NOMO-1 treated with dmso at 0.1 percent for 144 hours (cell line): ENCODE data around the gene SHISA9.

Experiments used
- DNase-seq: peaks from one replicate; lab custom pipeline; 2025; ENCODE audit not compliant: unreplicated experiment; lab: John Stamatoyannopoulos, UW

SHISA9 gene

DNA sequence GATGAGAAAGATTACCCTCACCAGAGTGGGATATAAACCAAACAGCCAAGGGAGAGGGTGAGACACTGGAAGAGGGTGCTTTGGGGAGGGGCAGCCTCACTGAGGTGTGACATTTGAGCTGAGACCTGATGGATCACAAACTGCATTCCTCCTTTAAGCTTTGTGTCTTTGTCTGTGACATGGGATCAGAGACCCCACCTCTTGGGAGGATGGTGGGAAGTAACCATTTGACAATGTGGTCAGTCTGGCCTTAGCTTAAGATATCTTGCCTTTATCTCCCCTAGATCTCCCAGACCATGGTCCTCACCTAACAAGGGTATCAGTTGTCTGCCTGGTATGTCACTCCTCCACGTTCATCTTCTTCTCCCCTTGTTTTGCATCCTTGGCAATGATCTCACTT, 163.4 kb downstream of the SHISA9 start:
- DNase-seq: no peak

DNA sequence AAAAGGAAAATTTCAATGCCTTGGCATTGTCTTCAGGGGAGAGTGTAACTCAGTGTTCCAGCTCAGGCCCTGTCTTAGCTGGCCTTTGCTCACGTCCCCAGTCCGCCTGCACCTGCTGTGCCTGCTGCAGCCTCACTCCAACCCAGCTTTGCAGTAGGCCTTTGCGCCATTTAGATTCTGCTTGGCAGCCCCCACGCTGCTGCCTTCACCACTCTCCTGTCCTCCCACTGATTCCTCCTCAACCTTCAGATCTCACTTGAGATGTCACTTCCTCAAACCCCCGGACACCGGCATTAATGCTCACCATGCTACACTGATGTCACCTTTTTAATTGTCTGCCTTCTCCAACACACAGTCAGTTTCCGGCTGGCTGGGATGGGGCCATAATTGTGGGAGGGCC, 166.2 kb downstream of the SHISA9 start:
- DNase-seq: no peak

DNA sequence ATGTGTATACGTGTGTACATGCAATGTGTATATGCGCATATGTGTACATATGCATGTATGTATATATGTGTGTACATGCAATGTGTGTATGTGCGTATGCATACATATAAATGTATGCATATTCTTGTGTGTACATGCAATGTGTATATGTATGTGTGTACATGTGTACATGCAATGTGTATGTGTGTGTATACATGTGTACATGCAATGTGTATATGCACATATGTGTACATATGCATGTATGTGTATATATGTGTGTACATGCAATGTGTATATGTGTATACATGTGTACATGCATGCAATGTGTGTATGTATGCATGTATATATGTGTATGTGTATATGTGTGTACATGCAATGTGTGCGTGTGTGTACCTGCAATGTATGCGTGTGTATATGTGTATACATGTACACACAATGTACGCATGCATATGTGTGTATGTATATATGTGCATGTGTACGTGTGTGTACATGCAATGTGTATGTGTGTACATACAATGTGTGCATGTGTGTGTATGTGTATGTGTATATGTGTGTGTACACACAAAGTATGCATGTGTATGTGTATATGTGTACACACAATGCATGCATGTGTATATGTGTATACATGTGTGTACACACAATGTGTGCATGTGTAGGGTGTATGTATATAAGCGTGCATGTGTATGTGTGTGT, 167.7 kb downstream of the SHISA9 start:
- no peak for DNase-seq

DNA sequence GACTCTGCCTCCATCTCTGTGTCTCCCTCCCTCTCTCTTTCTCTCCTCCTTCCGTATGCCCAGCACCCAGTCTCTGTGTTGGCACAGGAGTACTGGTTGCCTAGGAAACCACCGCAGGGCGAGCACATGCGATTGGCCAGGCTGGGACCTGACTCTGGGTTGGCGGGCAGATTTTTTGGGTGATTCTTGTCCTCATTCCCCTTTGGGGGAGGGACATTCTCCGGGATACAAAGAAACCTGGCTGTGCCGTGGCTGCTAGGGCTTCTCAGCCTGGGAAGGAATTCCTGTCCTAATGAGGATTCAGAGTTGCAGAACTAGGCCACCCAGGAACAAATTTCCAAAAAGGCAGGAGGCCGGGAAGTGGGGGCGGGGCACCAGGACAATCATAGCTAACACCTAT, 168.9 kb downstream of the SHISA9 start:
- no peak for DNase-seq

DNA sequence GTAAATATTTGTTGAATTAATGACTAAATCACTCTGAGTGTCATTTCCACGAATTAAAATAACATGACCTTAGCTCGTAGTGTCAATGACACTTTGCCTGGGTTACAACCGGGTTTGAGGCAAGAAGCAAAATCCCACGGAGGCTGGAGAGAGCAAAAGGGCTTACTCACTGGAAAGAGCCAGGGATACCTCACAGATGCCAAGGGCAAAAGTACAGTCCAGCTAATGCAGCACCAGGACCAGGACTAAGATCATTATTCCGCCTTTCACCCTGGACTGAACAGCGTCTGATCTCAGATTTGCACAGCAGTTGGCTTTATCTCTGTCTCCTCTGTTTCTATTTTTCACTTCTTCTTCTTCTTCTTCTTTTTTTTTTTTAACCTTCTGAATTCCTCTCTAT, 175.5 kb downstream of the SHISA9 start:
- no peak for DNase-seq

DNA sequence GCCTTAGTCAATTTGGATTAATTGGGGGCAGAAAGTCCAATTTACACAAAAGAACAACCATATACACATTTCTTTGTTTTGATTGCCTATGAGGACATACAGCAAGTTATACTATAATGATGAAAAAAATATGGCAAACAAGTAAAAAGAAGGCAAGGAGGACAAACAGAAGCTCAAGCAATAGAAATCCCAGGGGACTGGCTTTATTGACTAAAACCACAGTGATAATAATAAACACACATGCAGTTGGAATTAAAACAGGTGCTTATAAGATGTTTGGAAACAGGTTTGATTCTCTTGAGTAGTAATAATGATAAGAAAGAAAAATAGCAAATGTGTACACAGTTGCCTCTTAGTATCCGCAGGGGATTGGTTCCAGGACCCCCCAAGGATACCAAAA, 176.4 kb downstream of the SHISA9 start:
- DNase-seq: no peak

DNA sequence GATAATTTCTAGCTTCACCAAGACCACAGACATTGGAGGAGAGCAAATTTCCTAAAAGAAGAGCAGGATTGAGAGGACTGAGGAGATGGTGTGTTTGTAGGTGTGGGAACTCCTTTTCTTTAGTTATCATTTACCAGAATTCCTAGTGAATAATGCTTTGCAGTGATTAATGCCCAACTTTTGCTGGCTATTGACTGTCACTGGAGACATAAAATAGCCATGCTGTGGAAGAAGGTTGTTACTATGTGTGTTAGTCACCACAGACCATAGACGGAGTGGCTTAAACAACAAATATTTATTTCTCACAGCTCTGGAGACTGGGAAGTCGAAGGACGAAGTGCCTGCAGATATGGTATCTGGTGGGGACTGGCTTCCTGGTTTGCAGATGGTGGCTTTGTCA, 179.1 kb downstream of the SHISA9 start:
- DNase-seq: no peak

DNA sequence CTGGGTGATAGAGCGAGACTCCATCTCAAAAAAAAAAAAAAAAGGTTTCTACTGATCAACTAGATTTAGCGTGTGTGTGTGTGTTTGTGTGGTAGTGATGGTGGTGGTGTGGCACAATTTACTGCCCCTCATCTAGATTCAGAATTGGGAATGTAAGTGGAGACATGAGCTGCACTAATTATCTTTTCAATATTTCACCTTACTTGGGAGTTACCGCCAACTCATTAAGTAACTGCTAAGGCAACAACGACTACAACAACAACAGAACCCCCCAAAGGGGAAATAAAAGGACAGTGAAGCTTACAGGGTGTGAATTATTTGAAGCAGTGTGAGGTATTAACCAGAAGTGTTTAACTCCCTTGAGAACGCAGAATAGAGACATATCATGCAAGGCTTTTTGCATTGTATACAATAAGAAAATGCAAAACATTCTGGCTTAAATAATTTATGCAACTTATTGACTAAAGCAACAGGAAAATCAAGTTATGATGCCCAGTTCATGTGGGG, 180.5 kb downstream of the SHISA9 start:
- DNase-seq: no peak

DNA sequence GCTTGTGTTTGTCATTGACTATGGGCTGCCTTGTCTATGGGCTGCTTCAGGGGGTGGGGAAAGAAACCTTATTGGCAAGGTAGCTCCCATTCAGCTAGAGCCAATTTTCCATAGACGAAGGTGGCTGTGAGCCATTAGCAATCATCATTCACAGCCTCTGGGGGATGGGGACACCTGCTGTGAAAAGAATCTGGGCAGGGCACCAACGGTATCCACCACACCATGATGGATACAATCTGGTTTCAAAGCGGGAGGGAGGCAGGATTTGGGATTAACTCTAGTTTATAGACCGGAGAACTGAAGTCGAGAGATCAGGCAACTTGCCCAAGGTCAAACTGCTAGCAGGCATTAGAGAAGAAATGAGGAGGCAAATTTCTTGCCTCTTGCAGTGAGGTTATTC, 182.3 kb downstream of the SHISA9 start:
- DNase-seq: no peak

DNA sequence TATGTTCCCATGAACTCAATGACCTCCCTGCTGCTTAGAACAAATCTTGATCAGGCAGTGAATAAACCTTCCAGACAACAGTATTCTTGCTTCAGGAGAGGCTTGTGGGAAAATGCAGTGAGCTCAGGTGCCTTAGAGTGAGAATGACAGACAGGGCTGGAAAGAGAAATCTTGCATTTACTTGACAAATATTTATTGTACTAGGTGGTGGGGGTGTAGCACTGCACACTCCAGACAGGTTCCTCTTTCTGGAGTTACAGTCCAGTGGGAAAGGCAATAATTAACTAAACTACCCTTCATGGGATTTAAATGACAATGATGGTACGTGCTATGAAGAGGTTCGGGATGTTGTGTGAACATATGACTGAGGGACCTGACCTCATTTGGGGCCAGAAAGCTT, 182.9 kb downstream of the SHISA9 start:
- DNase-seq: no peak

DNA sequence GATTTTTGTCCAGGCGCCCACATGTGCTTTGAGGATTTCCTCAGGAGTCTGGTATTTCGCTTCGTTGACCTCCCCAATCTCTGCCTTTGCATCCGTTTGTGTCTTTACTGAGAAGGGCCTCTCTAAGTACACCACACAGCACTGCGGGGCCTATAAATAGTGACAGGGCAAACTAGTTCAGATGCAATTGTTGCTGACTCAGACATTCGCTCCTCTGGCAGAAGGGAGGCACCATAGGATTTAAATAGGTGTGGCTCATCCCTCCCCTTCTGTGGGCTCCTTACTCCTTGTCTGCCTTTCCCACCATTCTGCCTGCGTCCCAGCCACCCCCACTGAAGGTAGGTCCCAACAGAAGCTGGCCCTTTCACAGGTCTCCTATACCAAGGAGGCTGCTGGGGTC, 192.3 kb downstream of the SHISA9 start:
- no peak for DNase-seq

DNA sequence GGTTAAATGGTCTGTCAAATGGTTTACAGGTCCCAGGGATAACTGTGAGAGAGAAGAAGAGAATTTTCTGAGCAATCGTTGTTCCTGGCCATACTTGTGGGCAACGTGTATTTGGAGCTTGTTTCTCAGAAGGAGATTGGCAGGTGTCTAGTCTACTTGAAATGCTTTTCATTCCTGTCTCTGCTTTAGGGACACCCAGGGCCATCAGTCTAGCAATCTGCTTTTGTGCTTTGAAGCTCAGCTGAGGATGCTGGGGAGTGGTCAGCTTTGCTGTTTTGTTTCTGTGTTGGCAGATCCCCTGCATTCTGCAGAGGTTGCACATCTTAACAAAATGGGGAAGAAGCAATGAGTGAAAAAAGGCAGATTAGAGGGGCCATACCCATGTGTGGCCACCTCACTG, 193.7 kb downstream of the SHISA9 start:
- DNase-seq: no peak

DNA sequence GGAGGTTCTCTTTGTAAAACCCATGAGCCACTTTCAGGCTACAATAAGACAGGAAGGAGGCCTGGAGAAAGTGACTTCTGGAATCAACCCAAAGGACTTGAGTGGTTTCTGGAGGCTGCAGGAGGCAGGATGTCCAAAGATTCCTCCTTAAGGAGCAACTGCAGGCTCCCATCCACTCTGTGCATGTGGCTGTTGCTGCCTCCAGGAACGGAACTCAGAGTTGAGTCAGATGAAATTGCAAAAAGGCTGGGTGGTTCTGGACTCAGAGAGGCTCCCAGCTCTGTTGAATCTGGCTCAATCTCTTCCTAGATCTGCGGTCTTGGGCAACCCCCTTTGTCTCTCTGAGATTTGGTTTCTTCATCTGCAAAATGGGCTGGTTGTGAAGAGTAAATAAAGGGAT, 197.1 kb downstream of the SHISA9 start:
- DNase-seq: no peak

DNA sequence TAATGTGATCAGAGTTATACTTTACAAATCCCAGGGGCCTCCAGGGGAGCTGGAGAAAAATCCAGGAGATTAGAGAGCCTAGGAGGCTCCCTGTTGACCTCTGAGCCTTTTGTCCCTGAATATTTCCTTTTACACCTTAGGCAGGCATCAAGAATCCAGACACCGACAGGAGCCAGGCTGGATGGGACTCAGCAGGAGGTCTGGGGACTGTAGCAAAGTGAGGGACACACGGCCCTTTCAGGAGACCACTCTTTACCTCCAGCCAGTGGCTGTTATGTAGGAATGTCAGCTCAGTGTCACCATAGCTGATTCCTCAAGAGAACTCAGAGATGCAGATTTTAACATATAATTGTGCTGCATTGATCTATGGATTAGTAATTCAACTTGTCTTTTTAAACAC, 198.4 kb downstream of the SHISA9 start:
- DNase-seq: no peak

DNA sequence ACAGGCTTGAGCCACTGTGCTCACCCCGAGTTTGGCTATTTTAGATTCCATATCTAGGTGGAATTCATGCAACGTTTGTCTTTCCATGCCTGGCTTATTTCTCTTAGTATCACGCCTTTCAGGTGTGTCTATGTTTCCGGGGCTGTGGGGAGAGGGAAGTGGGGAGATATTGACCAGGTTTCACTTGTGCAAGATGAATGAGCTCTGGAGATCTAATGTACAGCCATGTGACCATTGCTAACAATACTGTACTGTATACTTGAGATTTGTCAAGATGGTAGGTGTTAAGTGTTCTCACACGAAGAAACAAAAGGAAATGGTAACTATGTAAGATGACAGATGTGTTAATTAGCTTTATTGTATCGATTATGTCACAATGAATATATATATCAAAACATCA, 199.6 kb downstream of the SHISA9 start:
- DNase-seq: no peak

DNA sequence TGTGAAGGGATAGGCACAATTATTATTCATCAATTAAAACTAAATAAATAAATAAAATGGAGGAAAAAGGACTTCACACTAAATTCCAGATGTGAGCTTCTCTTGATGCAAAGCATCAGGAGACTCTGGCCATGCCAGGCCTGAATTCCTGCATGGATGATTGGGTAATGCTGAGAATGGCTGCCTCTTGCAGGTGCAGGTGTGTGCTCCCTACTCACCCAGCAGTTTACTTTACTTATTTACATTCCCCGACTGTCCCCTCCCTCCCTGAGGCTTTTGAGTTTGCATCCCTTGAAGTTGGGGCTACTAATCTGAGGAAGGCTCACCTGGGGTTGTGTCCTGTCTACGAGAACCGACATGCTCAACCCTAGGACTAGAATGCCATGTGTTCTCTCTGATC, 200.4 kb downstream of the SHISA9 start:
- DNase-seq: no peak

DNA sequence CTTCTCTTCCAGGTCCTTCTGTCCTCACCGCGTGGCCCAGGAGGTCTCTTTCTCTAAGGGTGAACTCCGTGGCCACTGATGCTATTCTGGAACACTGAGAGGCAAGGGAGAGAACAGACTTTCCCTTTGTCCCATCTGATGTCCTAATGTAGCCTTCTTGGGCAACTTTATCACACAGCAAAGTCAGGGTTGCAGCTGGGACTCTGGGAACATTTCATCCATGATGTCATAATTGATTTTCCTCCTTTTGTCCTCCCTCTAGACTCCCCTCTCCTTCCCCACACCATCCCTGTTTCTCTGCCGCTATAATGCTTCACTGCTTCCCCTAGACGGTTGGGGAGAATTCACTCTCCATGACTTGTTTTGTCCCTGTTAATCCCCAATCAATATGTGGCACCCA, 201.0 kb downstream of the SHISA9 start:
- DNase-seq: no peak

DNA sequence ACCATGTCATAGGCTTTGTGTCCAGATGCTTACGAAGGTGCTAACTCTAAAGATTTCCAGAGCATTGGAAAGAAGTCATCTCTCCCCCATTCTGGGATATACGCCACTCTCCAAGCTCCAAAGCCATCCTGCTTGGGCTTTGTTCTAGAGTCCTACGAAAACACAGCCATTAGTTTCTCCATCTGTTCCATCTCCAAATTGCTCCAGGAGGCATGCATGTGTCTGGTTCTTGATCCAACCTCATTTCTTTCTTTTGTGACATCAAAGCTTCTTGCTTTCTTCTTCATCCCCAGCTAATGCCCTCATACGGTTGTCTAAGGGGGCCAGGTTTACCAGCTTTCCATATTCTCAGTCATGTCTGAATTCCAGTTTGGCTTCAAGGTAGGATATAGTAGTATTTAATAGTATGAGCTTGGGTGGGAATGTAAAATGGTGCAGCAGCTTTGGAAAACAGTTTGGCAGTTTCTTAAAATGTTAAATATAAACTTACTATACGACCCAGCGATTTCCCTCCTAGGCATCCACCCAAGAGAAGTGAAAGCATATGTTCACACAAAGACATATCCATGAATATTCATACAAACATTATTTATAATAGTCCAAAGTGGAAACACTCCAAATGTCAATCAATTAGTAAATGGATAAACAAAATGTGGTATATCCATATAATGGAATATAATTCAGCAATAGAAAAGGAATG, 202.6 kb downstream of the SHISA9 start:
- DNase-seq: no peak

DNA sequence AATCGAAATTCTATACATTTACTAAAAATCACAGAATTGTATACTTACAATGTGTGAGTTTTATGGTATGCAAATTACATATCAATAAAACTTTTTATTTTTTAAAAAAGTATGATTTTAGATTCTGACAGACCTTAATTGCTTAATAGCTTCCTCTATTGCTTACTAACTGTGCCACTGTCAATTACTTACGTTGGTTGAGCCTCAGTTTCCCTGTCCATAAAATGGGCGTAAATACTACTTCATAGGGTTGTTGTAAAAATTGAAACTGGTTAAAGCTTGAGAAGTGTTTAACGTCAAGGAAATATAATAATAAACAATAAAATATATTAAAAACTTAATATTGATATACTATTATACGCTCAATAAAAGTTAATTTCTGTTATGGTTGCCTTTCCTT, 203.4 kb downstream of the SHISA9 start:
- no peak for DNase-seq

DNA sequence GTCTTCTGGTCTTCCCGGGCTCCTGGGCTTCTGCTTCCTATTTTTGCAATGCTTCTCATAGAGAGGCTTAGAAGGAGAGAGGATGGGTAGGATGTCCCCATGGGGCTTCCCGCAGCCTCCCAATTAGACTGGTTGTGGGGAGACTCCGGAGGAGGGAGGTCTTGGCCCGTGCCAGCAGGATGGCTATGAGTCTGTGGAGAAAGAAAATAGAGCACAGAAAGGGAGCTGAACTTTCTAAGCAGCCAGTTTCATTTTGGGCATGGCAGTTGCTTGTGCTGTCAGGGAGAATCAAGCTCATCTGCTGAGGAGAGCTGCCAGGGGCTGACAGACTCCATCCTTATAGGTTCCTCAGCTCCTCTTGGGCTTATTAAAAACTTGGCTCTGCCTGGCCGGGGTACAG, 204.0 kb downstream of the SHISA9 start:
- no peak for DNase-seq

DNA sequence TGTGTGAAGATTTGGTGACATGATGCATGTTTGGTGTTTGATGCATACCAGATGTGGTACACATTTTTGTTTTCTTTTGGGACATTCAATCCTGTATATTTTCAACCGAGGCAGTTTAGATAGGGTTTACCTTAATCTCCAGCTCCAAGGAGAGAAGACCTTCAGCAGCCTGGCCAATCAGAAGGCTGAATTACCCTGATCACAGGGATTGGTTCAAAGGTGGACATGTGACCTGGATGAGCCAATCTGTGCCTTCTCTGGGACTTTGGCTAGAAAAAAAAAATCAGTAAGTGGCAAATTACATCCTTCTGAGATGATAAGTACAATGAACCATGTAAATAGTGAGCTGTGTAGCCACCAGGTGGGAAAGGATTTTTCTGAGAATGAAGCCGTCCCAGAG, 205.1 kb downstream of the SHISA9 start:
- no peak for DNase-seq

DNA sequence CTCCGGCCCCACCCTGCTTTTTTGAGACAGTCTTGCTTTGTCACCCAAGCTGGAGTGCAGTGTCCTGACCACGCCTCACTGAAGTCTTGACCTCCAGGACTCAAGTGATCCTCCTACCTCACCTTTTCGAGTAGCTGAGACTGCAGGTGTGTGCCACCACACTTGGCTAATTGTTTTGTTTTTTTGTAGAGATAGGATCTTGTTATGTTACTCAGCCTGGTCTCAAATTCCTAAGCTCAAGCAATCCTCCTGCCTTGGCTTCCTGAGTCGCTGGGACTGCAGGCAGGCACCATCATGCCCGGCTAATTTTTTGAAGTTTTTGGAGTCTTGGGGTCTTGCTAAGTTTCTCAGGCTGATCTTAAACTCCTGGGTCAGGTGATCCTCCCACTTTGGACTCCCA, 206.7 kb downstream of the SHISA9 start:
- DNase-seq: no peak

DNA sequence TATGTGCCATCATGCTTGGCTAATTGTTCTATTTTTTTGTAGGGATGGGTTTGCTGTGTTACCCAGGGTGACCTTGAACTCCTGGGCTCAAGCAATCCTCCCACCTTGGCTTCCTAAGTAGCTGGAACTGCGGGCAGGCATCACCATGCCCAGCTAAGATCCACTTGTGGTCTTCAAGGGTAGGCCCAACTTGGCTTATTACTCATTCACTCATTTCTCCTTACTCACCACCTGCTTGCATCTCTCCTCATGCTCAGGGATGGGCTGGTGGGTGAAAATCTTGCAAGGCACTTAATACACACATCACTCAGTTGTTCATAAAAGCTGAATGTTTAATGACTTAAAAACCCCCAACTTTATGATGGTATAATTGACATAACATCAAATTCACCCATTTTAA, 207.8 kb downstream of the SHISA9 start:
- DNase-seq: no peak
